Epithelial cell of alveolus of lung (primary cell): ENCODE results near the gene CABP7. TPM values are rescaled to one million over a fixed set of nuclear protein-coding genes. Genes with fewer than 3 reads are reported as not detected.

Source experiments
- total RNA-seq: library from RNA; depleted of rRNA; stranded (reverse); fragments of >200 nt; gene quantifications from 2 replicates; pipeline ENCODE4 v1.2.1, GENCODE V29; 2015

Gene CABP7
- total RNA-seq: not detected in 2 replicates

DNA sequence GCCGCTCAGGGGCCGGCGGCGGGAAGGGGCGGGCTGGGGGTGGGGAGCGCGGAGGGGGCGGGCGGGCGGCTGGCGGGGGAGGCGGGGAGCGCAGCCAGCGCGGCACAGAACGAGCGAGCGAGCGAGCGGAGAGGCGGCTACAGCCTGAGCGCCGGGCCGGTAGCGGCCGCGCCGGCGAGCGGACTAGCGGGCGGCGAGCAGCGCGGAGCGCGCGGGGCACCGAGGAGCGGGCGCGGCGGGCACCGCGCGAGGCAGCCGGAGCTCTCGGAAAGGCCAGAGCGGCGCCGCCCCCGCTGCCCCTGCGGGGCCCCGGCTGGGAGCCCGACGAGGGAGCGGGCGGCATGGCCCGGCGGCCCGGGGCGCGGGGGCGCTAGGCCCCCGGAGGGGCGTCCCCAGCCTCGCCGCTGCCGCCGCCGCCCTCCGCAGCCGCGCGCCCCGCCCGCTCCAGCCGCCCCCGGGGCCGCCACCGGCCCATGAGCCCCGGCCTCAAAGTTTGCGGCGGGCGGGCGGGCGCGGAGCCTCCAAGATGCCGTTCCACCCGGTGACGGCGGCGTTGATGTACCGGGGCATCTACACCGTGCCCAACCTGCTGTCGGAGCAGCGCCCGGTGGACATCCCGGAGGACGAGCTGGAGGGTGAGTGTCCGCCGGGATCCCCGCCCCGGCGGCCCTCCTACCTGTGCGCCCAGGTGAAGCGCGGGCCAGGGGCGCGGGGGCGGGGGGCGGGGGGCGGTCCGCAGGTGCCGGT is at the start of gene CABP7:
TSS of gene CABP7 (plus strand) at position 105 of the 747 bp plus-strand sequence. CDS start at position 527, 422 bp downstream.

GRCh38 chr22:29766632-29767170 is 46.9 kb downstream of the CABP7 start, which contains the start of gene ZMAT5:
TSS of gene ZMAT5 (minus strand) at chr22:29767007. CDS start at chr22:29748544, 18,463 bp downstream.

GRCh38 chr22:29767171-29768051 is 47.6 kb downstream of the CABP7 start, which contains the start of gene UQCR10:
TSS of gene UQCR10 (plus strand) at chr22:29767369. CDS start at chr22:29767399, 30 bp downstream.

Other genes with a start within 250 kb of the CABP7 start
- gene NEFH, start 239.8 kb upstream of the CABP7 start, total RNA-seq: 1.3 and 2.2 TPM in 2 replicates
- 29.1 and 40.3 TPM in 2 replicates for gene THOC5, start 166.2 kb upstream of the CABP7 start, total RNA-seq
- 81.8 and 96.6 TPM in 2 replicates for gene NIPSNAP1, start 138.9 kb upstream of the CABP7 start, total RNA-seq
- 34.5 and 64.0 TPM in 2 replicates for gene NF2, start 116.4 kb upstream of the CABP7 start, total RNA-seq
- gene ZMAT5, start 47.0 kb downstream of the CABP7 start, total RNA-seq: 35.3 and 41.8 TPM in 2 replicates
- 97.0 and 100 TPM in 2 replicates for gene UQCR10, start 47.4 kb downstream of the CABP7 start, total RNA-seq
- 22.1 and 23.8 TPM in 2 replicates for gene ASCC2, start 118.3 kb downstream of the CABP7 start, total RNA-seq
- gene MTMR3, start 163.2 kb downstream of the CABP7 start, total RNA-seq: 16.0 and 27.3 TPM in 2 replicates